CD4-positive, CD25-positive, alpha-beta regulatory T cell (primary cell): ENCODE results near the gene SH2B3. TPM values are rescaled to one million over a fixed set of nuclear protein-coding genes. Genes with fewer than 3 reads are reported as not detected.
"Not testable (repeated sequence)": the region's sequence is repeated elsewhere in the genome, so short reads cannot be mapped to it uniquely, and the experiment has no call there.

Experiments
- ATAC-seq, 2 donors: fragments of 150-1000 bp; cut with Tn5 transposase; one replicate each; pipeline ENCODE4 v1.10.0; 2021; ENCODE audit warnings: low read depth in 2 of 2, moderate number of reproducible peaks in 2 of 2, moderate library complexity in 1 of 2
- DNase-seq, 3 donors: peaks; one replicate each; pipeline versions ENCODE4 v3.0.0 to v3.0.0-alpha.2; 2012 to 2022; ENCODE audit warnings: mixed read lengths in 1 of 3
- H3K27ac ChIP-seq: one replicate; pipeline ENCODE4 v1.7.0; 2013; ENCODE audit warnings: mild to moderate bottlenecking, low read length; ENCODE audit not compliant: insufficient read depth, poor library complexity, severe bottlenecking
- H3K27me3 ChIP-seq: one replicate; pipeline ENCODE4 v1.7.0; 2013; ENCODE audit warnings: low read length; ENCODE audit not compliant: control insufficient read depth, insufficient read depth
- H3K36me3 ChIP-seq: one replicate; pipeline ENCODE4 v1.7.0; 2013; ENCODE audit warnings: mild to moderate bottlenecking, low read length, moderate library complexity; ENCODE audit not compliant: control insufficient read depth, insufficient read depth
- H3K4me1 ChIP-seq: 2 replicates; pipeline ENCODE4 v1.7.0; 2013; ENCODE audit warnings: mild to moderate bottlenecking, low read length; ENCODE audit not compliant: insufficient read depth, control insufficient read depth, poor library complexity, severe bottlenecking
- H3K4me3 ChIP-seq: one replicate; pipeline ENCODE4 v1.7.0; 2013; ENCODE audit warnings: low read depth, mild to moderate bottlenecking, low read length, moderate library complexity
- H3K9me3 ChIP-seq, 2 experiments: 1 replicate in 1 of 2; 2 replicates in 1 of 2; pipeline ENCODE4 v1.7.0; 2013; ENCODE audit warnings: low read length in 2 of 2, mild to moderate bottlenecking in 1 of 2, moderate library complexity in 1 of 2; ENCODE audit not compliant: control insufficient read depth in 2 of 2
- H3K27ac Mint-ChIP-seq, 3 donors: one replicate each; pipeline ENCODE4 v1.8.0; 2020 to 2022; ENCODE audit warnings: mild to moderate bottlenecking in 3 of 3, mixed read lengths in 3 of 3, moderate library complexity in 2 of 3
- H3K27me3 Mint-ChIP-seq: one replicate; pipeline ENCODE4 v1.8.0; 2022; ENCODE audit warnings: mild to moderate bottlenecking, mixed read lengths
- H3K36me3 Mint-ChIP-seq: one replicate; pipeline ENCODE4 v1.8.0; 2020; ENCODE audit warnings: mixed read lengths
- H3K4me1 Mint-ChIP-seq, 4 donors: one replicate each; pipeline ENCODE4 v1.8.0; 2020 to 2022; ENCODE audit warnings: mixed read lengths in 4 of 4, mild to moderate bottlenecking in 1 of 4
- H3K4me3 Mint-ChIP-seq, 4 donors: one replicate each; pipeline ENCODE4 v1.8.0; 2020 to 2022; ENCODE audit warnings: mild to moderate bottlenecking in 4 of 4, mixed read lengths in 4 of 4, moderate library complexity in 3 of 4
- H3K9me3 Mint-ChIP-seq, 7 donors: one replicate each; pipeline ENCODE4 v1.8.0; 2020 to 2022; ENCODE audit warnings: mixed read lengths in 7 of 7, mild to moderate bottlenecking in 3 of 7, moderate library complexity in 2 of 7
- polyA plus RNA-seq, 4 donors: library from polyadenylated mRNA; unstranded; fragments of 300-500 nt; fragmentation: Illumina TruSeq; gene quantifications; one replicate each; pipeline ENCODE4 v1.2.3, GENCODE V29; 2021
- total RNA-seq: library from RNA; stranded (reverse); gene quantifications from one replicate; pipeline ENCODE4 v1.2.3, GENCODE V29; 2022

SH2B3 gene
- total and polyA plus RNA-seq, 5 donors from 2014 or later: 1.6 to 25.7 (median 3.9) TPM

GRCh38 chr12:111398530-111398929 lies 7.2 kb upstream of the SH2B3 start:
- peak overlapping the region in 1 of 3 donors; percentile 56 for H3K27ac Mint-ChIP-seq

GRCh38 chr12:111399741-111400404 lies 5.8 kb upstream of the SH2B3 start:
- H3K36me3 ChIP-seq, ATAC-seq, H3K27ac ChIP-seq, H3K27me3 ChIP-seq, H3K36me3 Mint-ChIP-seq, DNase-seq, H3K9me3 ChIP-seq, H3K9me3 Mint-ChIP-seq, H3K4me3 ChIP-seq: not testable (repeated sequence)
- H3K4me1 Mint-ChIP-seq: peaks cover 12 to 35% (median 22%) of the 10 kb centered on the region in 4 donors
- H3K4me3 Mint-ChIP-seq: peak overlapping the region in 2 of 4 donors; percentile 81 to 86
- H3K27me3 Mint-ChIP-seq: peaks cover 33% of the 10 kb centered on the region
- H3K4me1 ChIP-seq: peaks cover 28% of the 10 kb centered on the region
- peak overlapping the region in 2 of 3 donors; percentile 47 to 77 for H3K27ac Mint-ChIP-seq

More at GRCh38 chr12:111398530-111398929, 7.2 kb upstream of the SH2B3 start:
- Histone ChIP-seq H3K4me1 (peaks cover 15% of the 10 kb centered on the region), H3K9me3 (no peaks in the 10 kb centered on the region), H3K27ac (no peak overlapping the region), H3K27me3 (no peaks in the 10 kb centered on the region), H3K36me3 (no peaks in the 10 kb centered on the region), H3K4me3 (no peak overlapping the region)
- DNase-seq: no peak
- no peak for ATAC-seq
- H3K9me3 Mint-ChIP-seq: no peaks in the 10 kb centered on the region
- H3K4me3 Mint-ChIP-seq: no peak overlapping the region
- peaks cover 33% of the 10 kb centered on the region for H3K27me3 Mint-ChIP-seq
- H3K4me1 Mint-ChIP-seq: peaks cover 6 to 21% (median 12%) of the 10 kb centered on the region in 4 donors
- H3K36me3 Mint-ChIP-seq: no peaks in the 10 kb centered on the region

DNA sequence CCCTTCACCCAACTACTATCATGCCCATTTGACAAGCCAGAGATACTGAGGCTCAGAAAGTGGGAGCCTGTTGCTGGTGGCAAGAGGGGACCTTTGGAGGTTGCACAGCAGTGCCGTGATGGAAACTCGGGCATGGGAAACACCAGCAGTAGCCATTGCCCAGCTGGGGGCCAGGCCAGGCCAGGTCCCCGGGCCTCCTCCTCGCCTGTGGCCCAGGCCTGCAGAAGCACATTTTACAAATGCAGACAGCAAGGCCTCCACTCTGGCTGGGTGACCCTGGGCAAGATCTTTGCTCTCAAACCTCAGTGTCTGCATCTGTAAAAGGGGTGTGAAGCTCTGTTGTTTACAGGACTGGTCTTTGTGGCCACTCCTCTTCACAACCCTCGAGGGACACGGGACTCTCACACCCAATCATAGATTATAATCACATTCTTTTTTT lies 4.5 kb upstream of the SH2B3 start:
- Histone ChIP-seq H3K4me1 (peaks cover 34% of the 10 kb centered on the region), H3K36me3 (no peaks in the 10 kb centered on the region), H3K27ac (no peak overlapping the region), H3K9me3 (no peaks in the 10 kb centered on the region), H3K27me3 (no peaks in the 10 kb centered on the region), H3K4me3 (no peak overlapping the region)
- no peaks in the 10 kb centered on the region for H3K9me3 Mint-ChIP-seq
- peak overlapping the region in 1 of 3 donors; percentile 20 for H3K27ac Mint-ChIP-seq
- H3K4me1 Mint-ChIP-seq: peaks cover 12 to 37% (median 23%) of the 10 kb centered on the region in 4 donors
- DNase-seq (no peak), ATAC-seq (no peak)
- peaks cover 33% of the 10 kb centered on the region for H3K27me3 Mint-ChIP-seq
- H3K36me3 Mint-ChIP-seq: no peaks in the 10 kb centered on the region
- H3K4me3 Mint-ChIP-seq: no peak overlapping the region

GRCh38 chr12:111402490-111402824 lies 3.3 kb upstream of the SH2B3 start:
- H3K4me3 Mint-ChIP-seq: peak overlapping the region in 2 of 4 donors; percentile 63 to 94
- H3K36me3 Mint-ChIP-seq, ATAC-seq, H3K27ac Mint-ChIP-seq, H3K4me3 ChIP-seq, H3K27me3 ChIP-seq, DNase-seq, H3K36me3 ChIP-seq, H3K9me3 ChIP-seq, H3K9me3 Mint-ChIP-seq, H3K27ac ChIP-seq: not testable (repeated sequence)
- peaks cover 39% of the 10 kb centered on the region for H3K4me1 ChIP-seq
- peaks cover 25% of the 10 kb centered on the region for H3K27me3 Mint-ChIP-seq
- peaks cover 12 to 41% (median 24%) of the 10 kb centered on the region in 4 donors for H3K4me1 Mint-ChIP-seq

DNA sequence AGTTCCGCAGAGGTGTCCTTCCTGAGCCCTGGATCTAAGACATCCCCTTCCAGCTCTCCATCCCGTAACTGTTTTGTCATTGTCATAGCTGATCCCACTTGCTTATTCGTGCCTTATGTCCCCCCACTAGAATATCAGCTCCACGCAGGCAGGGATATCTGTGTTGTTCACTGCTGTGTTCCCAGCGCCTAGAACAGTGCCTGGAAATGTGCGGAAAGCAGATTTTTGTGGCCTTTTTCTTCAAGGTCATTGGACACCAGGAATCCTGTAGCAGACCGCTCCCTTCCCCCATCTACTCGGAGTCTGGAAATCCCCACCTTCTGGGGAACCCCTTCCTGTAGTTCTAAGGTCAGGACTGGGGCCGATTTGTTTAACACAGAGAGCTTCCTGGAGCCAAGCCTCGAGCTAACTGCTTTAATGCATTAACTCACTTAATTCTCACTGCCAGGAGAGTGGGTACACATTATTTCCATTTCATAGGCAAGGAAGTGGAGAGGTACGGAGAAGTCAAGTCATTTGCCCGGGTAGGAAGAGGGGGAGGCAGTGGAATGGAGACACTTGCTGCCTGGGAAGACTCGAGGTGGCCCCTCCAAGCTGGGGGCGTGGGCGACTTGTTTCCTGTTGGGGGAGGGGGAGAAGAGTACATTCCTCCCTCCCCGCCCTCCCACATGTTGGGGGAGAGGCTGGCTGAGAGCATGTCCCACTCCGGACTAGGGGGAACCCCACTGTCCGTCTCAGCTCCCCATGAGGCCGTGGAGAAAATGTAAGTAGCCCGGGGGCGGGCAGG lies 1.2 kb upstream of the SH2B3 start:
- no peaks in the 10 kb centered on the region for H3K27me3 ChIP-seq
- Mint-ChIP-seq H3K27ac (peak overlapping the region; percentile 74 to 84 (median 77)), H3K4me3 (peak overlapping the region; percentile 80 to 99 (median 92)), H3K27me3 (peaks cover 18% of the 10 kb centered on the region), H3K9me3 (no peaks in the 10 kb centered on the region), H3K36me3 (no peaks in the 10 kb centered on the region), H3K4me1 (peaks cover 12 to 57% (median 34%) of the 10 kb centered on the region in 4 donors)
- H3K27ac ChIP-seq: peak overlapping the region; percentile 91
- ATAC-seq: no peak
- H3K4me1 ChIP-seq: peaks cover 60% of the 10 kb centered on the region
- H3K9me3 ChIP-seq: no peaks in the 10 kb centered on the region
- H3K36me3 ChIP-seq: no peaks in the 10 kb centered on the region
- DNase-seq: peak; percentile 32 to 53 (median 34)
- peak overlapping the region; percentile 44 for H3K4me3 ChIP-seq

DNA sequence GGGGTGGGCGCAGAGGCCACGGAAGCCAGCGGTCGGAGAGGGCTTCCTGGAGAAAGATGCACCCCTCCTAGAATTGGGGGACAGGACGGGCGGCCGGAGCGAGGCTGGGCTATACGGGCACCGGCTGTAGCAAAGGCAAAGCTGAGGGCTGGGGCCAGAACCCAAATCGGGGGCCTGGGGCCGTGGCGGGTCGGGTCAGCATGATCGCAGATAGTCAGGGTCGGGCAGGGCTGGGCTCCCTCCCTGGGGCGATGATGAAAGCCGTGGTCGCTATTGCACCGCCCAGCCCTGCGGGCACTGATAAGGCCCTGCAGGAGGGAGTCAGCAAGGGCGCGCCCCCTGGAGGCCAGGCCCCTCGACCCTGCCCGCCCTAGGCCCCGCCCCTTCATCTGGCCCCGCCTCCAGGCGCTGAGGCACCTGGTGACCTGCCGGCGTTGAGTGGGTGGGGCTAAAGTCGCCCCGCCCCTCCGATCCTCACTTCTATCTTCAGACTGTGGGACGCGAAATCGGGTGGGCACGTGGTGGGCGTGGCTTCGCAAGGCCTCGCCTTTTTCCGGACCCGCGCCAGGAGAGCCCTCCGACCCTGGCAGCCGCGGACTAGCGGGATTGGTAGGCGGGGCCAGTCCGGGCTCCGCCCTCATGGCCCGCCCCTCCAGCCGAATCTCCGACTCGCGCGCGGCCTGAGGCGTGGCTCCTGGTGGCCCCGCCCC lies 419 bp upstream of the SH2B3 start:
- H3K27me3 Mint-ChIP-seq: peaks cover 15% of the 10 kb centered on the region

GRCh38 chr12:111406474-111407376 lies 1.0 kb downstream of the SH2B3 start:
- ATAC-seq: no peak
- Histone ChIP-seq H3K4me1 (peaks cover 81% of the 10 kb centered on the region), H3K27me3 (no peaks in the 10 kb centered on the region), H3K9me3 (no peaks in the 10 kb centered on the region), H3K36me3 (no peaks in the 10 kb centered on the region), H3K27ac (peak overlapping the region; percentile 91), H3K4me3 (peak overlapping the region; percentile 82)
- DNase-seq: peak; percentile 37 to 59 (median 47)
- Mint-ChIP-seq H3K27me3 (peaks cover 9% of the 10 kb centered on the region), H3K4me1 (peaks cover 12 to 75% (median 37%) of the 10 kb centered on the region in 4 donors), H3K36me3 (no peaks in the 10 kb centered on the region), H3K9me3 (no peaks in the 10 kb centered on the region), H3K4me3 (peak overlapping the region; percentile 85 to 96 (median 88)), H3K27ac (peak overlapping the region; percentile 83 to 93 (median 91))

More for the DNA sequence above, 419 bp upstream of the SH2B3 start:
- Mint-ChIP-seq H3K4me1 (peaks cover 12 to 61% (median 34%) of the 10 kb centered on the region in 4 donors), H3K9me3 (no peaks in the 10 kb centered on the region), H3K27ac (peak overlapping the region; percentile 74 to 96 (median 77)), H3K4me3 (peak overlapping the region; percentile 80 to 99 (median 92)), H3K36me3 (no peaks in the 10 kb centered on the region)
- Histone ChIP-seq H3K4me1 (peaks cover 67% of the 10 kb centered on the region), H3K9me3 (no peaks in the 10 kb centered on the region), H3K27ac (peak overlapping the region; percentile 91), H3K36me3 (no peaks in the 10 kb centered on the region), H3K27me3 (no peaks in the 10 kb centered on the region), H3K4me3 (no peak overlapping the region)
- ATAC-seq (peak; percentile 77 to 79), DNase-seq (peak; percentile 96 to 98 (median 97))
